Parathyroid adenoma (tissue), 2 donors: ENCODE data around the gene MEIOB.

Experiments
- H2AFZ ChIP-seq: fragments of 300-600 bp; sonication (generic); one replicate; pipeline ENCODE4 v1.7.0; 2017; ENCODE audit warnings: antibody characterized with exemption, mild to moderate bottlenecking
- H3K27ac ChIP-seq: fragments of 300-600 bp; sonication (generic); one replicate; pipeline ENCODE4 v1.7.0; 2017
- H3K27me3 ChIP-seq: fragments of 300-600 bp; sonication (generic); one replicate; pipeline ENCODE4 v1.7.0; 2017; ENCODE audit warnings: low read length; ENCODE audit not compliant: control insufficient read depth, insufficient read depth
- H3K36me3 ChIP-seq: fragments of 300-600 bp; sonication (generic); one replicate; pipeline ENCODE4 v1.7.0; 2017; ENCODE audit warnings: low read length; ENCODE audit not compliant: control insufficient read depth, insufficient read depth
- H3K4me1 ChIP-seq: fragments of 300-600 bp; sonication (generic); one replicate; pipeline ENCODE4 v1.7.0; 2017; ENCODE audit warnings: control low read depth
- H3K4me2 ChIP-seq: fragments of 300-600 bp; sonication (generic); one replicate; pipeline ENCODE4 v1.7.0; 2017; ENCODE audit warnings: low read length
- H3K4me3 ChIP-seq: fragments of 300-600 bp; sonication (generic); one replicate; pipeline ENCODE4 v1.7.0; 2017; ENCODE audit warnings: low read depth, low read length
- H3K79me2 ChIP-seq: fragments of 300-600 bp; sonication (generic); one replicate; pipeline ENCODE4 v1.7.0; 2017; ENCODE audit warnings: control low read depth
- H3K9ac ChIP-seq: fragments of 300-600 bp; sonication (generic); one replicate; pipeline ENCODE4 v1.7.0; 2017; ENCODE audit warnings: mild to moderate bottlenecking
- H3K9me3 ChIP-seq: fragments of 300-600 bp; sonication (generic); one replicate; pipeline ENCODE4 v1.7.0; 2017; ENCODE audit warnings: low read length; ENCODE audit not compliant: control insufficient read depth
- CTCF ChIP-seq: fragments of 300-600 bp; sonication (generic); IDR thresholded peaks from one replicate; pipeline ENCODE4 v1.7.0; 2017; ENCODE audit warnings: antibody characterized with exemption, mild to moderate bottlenecking
- donor health status: primary hyperparathyroidism.

Gene MEIOB

GRCh38 chr16:1907226-1907860 lies 35.4 kb upstream of the MEIOB start:
- Histone ChIP-seq H3K4me2 (no peak overlapping the region), H3K27ac (no peak overlapping the region), H3K79me2 (no peaks in the 10 kb centered on the region), H3K9me3 (no peaks in the 10 kb centered on the region), H2AFZ (no peak overlapping the region), H3K4me3 (no peak overlapping the region), H3K36me3 (no peaks in the 10 kb centered on the region), H3K9ac (no peak overlapping the region), H3K27me3 (no peaks in the 10 kb centered on the region), H3K4me1 (no peaks in the 10 kb centered on the region)
- no peak for TF ChIP-seq CTCF

GRCh38 chr16:1906846-1907165 lies 34.8 kb upstream of the MEIOB start:
- Histone ChIP-seq H2AFZ (no peak overlapping the region), H3K4me2 (no peak overlapping the region), H3K36me3 (no peaks in the 10 kb centered on the region), H3K4me3 (no peak overlapping the region), H3K79me2 (no peaks in the 10 kb centered on the region), H3K4me1 (no peaks in the 10 kb centered on the region), H3K27ac (no peak overlapping the region), H3K9ac (no peak overlapping the region), H3K27me3 (no peaks in the 10 kb centered on the region), H3K9me3 (no peaks in the 10 kb centered on the region)
- no peak for TF ChIP-seq CTCF

GRCh38 chr16:1906055-1906845 lies 34.3 kb upstream of the MEIOB start:
- H3K9ac ChIP-seq: no peak overlapping the region
- no peak overlapping the region for H3K4me2 ChIP-seq
- H3K36me3 ChIP-seq: no peaks in the 10 kb centered on the region
- no peaks in the 10 kb centered on the region for H3K27me3 ChIP-seq
- H3K27ac ChIP-seq: no peak overlapping the region
- H3K4me3 ChIP-seq: no peak overlapping the region
- no peaks in the 10 kb centered on the region for H3K79me2 ChIP-seq
- TF ChIP-seq CTCF: no peak
- H2AFZ ChIP-seq: peak overlapping the region; percentile 68
- no peaks in the 10 kb centered on the region for H3K4me1 ChIP-seq
- H3K9me3 ChIP-seq: no peaks in the 10 kb centered on the region

GRCh38 chr16:1903845-1904840 lies 32.2 kb upstream of the MEIOB start:
- Histone ChIP-seq H3K4me2 (no peak overlapping the region), H3K9ac (no peak overlapping the region), H3K9me3 (no peaks in the 10 kb centered on the region), H3K27me3 (no peaks in the 10 kb centered on the region), H2AFZ (no peak overlapping the region), H3K4me3 (no peak overlapping the region), H3K79me2 (no peaks in the 10 kb centered on the region), H3K36me3 (no peaks in the 10 kb centered on the region), H3K4me1 (no peaks in the 10 kb centered on the region), H3K27ac (no peak overlapping the region)
- TF ChIP-seq CTCF: no peak
